ENCODE results near the gene PIP. TPM values are rescaled to one million over a fixed set of nuclear protein-coding genes. Genes with fewer than 3 reads are reported as not detected.
"Not testable (repeated sequence)": the region's sequence is repeated elsewhere in the genome, so short reads cannot be mapped to it uniquely, and the experiment has no call there.

PIP gene
- total RNA-seq: not detected

DNA sequence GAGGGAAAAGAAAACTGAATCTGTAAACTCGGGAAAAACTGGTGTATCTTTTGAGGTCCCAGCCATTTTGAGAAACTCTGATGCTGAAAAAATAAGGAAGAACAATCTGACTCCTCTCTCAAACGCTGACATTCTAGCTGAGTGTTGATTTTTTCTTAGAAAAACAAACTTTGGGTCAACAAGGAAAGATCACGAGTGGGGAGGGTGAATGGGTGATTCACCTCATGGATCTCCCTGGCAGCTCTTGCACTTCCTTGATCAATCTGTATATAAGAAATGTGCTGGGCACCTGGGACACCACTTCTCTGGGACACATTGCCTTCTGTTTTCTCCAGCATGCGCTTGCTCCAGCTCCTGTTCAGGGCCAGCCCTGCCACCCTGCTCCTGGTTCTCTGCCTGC, at the start of gene PIP:
TSS of gene PIP (plus strand) at position 297 of the 400 bp plus-strand sequence. CDS start at position 337, 40 bp downstream.
- Histone ChIP-seq H3K36me3 (no peaks in the 10 kb centered on the region), H3K9me3 (no peaks in the 10 kb centered on the region), H3K4me3 (no peak within 1 kb of the TSS), H3K27ac (no peak within 1 kb of the TSS), H3K9ac (ENCODE audit: low read depth in 2 of 2, low read length in 2 of 2) (no peak within 1 kb of the TSS), H3K27me3 (no peaks in the 10 kb centered on the region), H3K4me1 (no peaks in the 10 kb centered on the region)
- TF ChIP-seq, protein P1, sequence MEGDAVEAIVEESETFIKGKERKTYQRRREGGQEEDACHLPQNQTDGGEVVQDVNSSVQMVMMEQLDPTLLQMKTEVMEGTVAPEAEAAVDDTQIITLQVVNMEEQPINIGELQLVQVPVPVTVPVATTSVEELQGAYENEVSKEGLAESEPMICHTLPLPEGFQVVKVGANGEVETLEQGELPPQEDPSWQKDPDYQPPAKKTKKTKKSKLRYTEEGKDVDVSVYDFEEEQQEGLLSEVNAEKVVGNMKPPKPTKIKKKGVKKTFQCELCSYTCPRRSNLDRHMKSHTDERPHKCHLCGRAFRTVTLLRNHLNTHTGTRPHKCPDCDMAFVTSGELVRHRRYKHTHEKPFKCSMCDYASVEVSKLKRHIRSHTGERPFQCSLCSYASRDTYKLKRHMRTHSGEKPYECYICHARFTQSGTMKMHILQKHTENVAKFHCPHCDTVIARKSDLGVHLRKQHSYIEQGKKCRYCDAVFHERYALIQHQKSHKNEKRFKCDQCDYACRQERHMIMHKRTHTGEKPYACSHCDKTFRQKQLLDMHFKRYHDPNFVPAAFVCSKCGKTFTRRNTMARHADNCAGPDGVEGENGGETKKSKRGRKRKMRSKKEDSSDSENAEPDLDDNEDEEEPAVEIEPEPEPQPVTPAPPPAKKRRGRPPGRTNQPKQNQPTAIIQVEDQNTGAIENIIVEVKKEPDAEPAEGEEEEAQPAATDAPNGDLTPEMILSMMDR (IDR thresholded peaks at IDR 0.05): no peak
- no peak for DNase-seq
- intact Hi-C loops (cut with DNase I): no loop called here

- TF ChIP-seq, protein P1 (IDR thresholded peaks at IDR 0.05): no peak
- H3K27ac ChIP-seq: no peak overlapping the region
- no peak overlapping the region for H3K9ac ChIP-seq (ENCODE audit: low read depth in 2 of 2, low read length in 2 of 2)
- intact Hi-C loops (cut with DNase I): no loop called here
- H3K4me3 ChIP-seq: no peak overlapping the region
- H3K4me1 ChIP-seq: no peaks in the 10 kb centered on the region
- DNase-seq: no peak
- H3K36me3 ChIP-seq: no peaks in the 10 kb centered on the region
- H3K9me3 ChIP-seq: no peaks in the 10 kb centered on the region
- no peaks in the 10 kb centered on the region for H3K27me3 ChIP-seq
These were observed 46.8 kb upstream of the PIP start for GRCh38 chr7:143085109-143085508.

DNA sequence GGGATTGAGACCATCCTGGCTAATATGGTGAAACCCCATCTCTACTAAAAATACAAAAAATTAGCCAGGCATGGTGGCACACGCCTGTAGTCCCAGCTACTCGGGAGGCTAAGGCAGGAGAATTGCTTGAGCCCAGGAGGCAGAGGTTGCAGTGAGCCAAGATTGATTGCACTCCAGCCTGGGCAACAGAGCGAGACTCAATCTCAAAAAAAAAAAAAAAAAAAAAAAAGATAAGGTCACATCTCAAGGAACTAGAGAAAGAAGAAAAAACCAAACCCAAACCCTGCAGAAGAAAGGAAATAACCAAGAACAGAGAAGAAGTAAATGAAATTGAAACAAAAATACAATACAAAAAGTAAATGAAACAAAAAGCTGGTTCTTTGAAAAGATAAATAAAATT, 46.3 kb upstream of the PIP start:
- H3K27ac ChIP-seq; H3K27me3 ChIP-seq; H3K36me3 ChIP-seq; H3K9me3 ChIP-seq; DNase-seq; intact Hi-C loops (cut with DNase I); H3K4me1 ChIP-seq; H3K4me3 ChIP-seq; H3K9ac ChIP-seq (ENCODE audit: low read depth in 2 of 2, low read length in 2 of 2): not testable (repeated sequence)

DNA sequence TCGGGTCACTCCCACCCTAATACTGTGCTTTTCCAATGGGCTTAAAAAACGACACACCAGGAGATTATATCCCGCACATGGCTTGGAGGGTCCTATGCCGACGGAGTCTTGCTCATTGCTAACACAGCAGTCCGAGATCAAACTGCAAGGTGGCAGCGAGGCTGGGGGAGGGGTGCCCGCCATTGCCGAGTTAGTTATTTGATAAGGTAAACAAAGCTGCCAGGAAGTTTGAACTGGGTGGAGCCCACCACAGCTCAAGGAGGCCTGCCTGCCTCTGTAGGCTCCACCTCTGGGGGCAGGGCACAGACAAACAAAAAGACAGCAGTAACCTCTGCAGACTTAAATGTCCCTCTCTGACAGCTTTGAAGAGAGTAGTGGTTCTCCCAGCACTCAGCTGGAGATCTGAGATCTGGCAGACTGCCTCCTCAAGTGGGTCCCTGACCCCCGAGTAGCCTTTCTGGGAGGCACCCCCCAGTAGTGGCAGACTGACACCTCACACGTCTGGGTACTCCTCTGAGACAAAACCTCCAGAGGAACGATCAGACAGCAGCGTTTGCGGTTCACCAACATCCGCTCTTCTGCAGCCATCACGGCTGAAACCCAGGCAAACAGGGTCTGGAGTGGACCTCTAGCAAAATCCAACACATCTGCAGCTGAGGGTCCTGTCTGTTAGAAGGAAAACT, 43.2 kb upstream of the PIP start:
- H3K4me1 ChIP-seq; H3K27ac ChIP-seq; H3K36me3 ChIP-seq; H3K9me3 ChIP-seq; H3K4me3 ChIP-seq; DNase-seq; H3K27me3 ChIP-seq; intact Hi-C loops (cut with DNase I); H3K9ac ChIP-seq (ENCODE audit: low read depth in 2 of 2, low read length in 2 of 2): not testable (repeated sequence)

DNA sequence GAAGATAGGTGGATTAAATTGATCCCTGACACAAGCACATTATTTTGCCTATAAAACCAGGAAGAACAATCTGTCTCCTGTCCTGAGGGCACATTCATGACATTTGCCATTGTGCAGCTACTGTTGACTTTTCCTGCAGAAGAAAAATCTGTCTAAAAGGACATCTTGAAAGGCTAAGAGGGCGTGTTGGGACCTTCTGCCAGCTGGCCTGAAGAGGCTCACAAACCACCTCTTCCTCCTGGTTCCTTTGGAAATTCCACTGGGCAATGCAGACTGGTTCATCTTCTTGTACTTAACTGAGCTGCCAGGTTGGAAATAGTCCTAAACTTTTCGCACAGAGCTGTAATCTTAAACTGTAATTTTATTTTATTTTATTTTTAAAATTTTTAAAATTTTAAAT, 35.7 kb upstream of the PIP start:
- Histone ChIP-seq H3K9me3 (no peaks in the 10 kb centered on the region), H3K27me3 (no peaks in the 10 kb centered on the region), H3K27ac (no peak overlapping the region), H3K4me1 (no peaks in the 10 kb centered on the region), H3K4me3 (no peak overlapping the region), H3K9ac (ENCODE audit: low read depth in 2 of 2, low read length in 2 of 2) (no peak overlapping the region), H3K36me3 (no peaks in the 10 kb centered on the region)
- DNase-seq: no peak
- intact Hi-C loops (cut with DNase I): no loop called here
- TF ChIP-seq, protein P1 (IDR thresholded peaks at IDR 0.05): no peak

GRCh38 chr7:143099579-143099978, 32.3 kb upstream of the PIP start:
- intact Hi-C loops (cut with DNase I); H3K9ac ChIP-seq (ENCODE audit: low read depth in 2 of 2, low read length in 2 of 2); H3K4me3 ChIP-seq; H3K27me3 ChIP-seq; H3K27ac ChIP-seq; H3K4me1 ChIP-seq; H3K9me3 ChIP-seq; DNase-seq; H3K36me3 ChIP-seq: not testable (repeated sequence)

DNA sequence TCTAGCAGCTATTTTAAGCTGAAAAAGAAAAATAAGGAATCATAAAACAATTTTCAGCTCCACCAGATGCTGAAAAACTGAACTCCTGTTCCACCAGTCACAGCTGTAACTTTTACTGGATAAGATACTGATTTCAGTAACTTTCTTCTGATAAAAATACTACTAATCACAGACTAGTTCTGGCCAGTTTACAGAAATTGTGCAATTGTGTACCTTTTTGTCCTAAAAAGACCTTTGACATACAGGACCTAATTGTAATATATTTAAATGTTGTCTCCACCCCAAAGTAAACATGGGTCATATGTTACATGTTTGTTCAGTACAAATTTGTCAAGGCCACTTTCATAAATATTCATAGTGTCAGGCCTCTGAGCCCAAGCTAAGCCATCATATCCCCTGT, 27.1 kb upstream of the PIP start:
- intact Hi-C loops (cut with DNase I): no loop called here
- Histone ChIP-seq H3K27me3 (no peaks in the 10 kb centered on the region), H3K9ac (ENCODE audit: low read depth in 2 of 2, low read length in 2 of 2) (no peak overlapping the region), H3K36me3 (no peaks in the 10 kb centered on the region), H3K4me1 (no peaks in the 10 kb centered on the region), H3K27ac (no peak overlapping the region), H3K4me3 (no peak overlapping the region), H3K9me3 (no peaks in the 10 kb centered on the region)
- no peak for DNase-seq
- TF ChIP-seq, protein P1 (IDR thresholded peaks at IDR 0.05): no peak

GRCh38 chr7:143108019-143108418, 23.9 kb upstream of the PIP start:
- H3K27ac ChIP-seq; H3K4me3 ChIP-seq; H3K9ac ChIP-seq (ENCODE audit: low read depth in 2 of 2, low read length in 2 of 2); H3K36me3 ChIP-seq; intact Hi-C loops (cut with DNase I); H3K4me1 ChIP-seq; H3K9me3 ChIP-seq; H3K27me3 ChIP-seq; DNase-seq: not testable (repeated sequence)

Measured in colonic mucosa (tissue), 4 donors.